ENCODE results near the gene C19orf12.

The C19orf12 gene

DNA sequence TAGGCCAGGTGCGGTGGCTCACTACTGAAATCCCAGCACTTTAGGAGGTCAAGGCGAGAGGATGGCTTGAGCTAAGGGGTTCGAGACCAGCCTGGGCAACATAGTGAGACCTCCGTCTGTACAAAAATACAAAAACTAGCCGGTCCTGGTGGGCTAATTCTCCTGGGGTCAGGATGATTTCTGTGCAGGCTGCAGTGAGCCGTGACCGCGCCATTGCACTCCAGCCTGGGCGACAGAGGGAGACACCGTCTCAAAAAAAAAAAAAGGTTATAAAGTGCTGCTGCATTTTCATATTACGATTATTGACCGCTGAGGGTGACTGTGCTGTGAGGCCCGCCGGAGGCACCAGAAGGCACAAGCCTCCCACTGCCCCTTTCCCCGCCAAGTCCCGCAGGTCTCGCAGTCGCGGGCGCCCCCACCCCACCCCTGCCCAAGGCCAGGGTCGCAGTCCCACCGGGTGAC, 50.3 kb downstream of the C19orf12 start:
- TF ChIP-seq ELF4 (IDR thresholded peaks at IDR 0.05) (no peak), FOXA1 (IDR thresholded peaks at IDR 0.05) (no peak), LEF1 (IDR thresholded peaks at IDR 0.05; ENCODE audit: borderline replicate concordance) (no peak), HDGF (IDR thresholded peaks at IDR 0.05; ENCODE audit: borderline replicate concordance) (no peak), L3MBTL2 (conservative IDR thresholded peaks at IDR 0.05) (no peak), BHLHE40 (IDR thresholded peaks at IDR 0.05; ENCODE audit: borderline replicate concordance) (no peak), SP1 (IDR thresholded peaks at IDR 0.05) (no peak), CTBP1 (IDR thresholded peaks at IDR 0.05; ENCODE audit: borderline replicate concordance) (no peak), NFRKB (IDR thresholded peaks at IDR 0.05) (no peak), SUZ12 (IDR thresholded peaks at IDR 0.05) (no peak), ZNF384 (IDR thresholded peaks at IDR 0.05) (no peak), TARDBP (IDR thresholded peaks at IDR 0.05) (no peak), ARNT (IDR thresholded peaks at IDR 0.05) (no peak)
- ChIA-PET CTCF (no interaction called here), POLR2A (interaction anchor here (0.9 to 2.5 kb wide), 4 partner anchors 12 to 59 kb away, joined by 4 to 17 read pairs (median 5); partner anchors contain the start of genes C19orf12 and POP4)
- no peak for DNase-seq (ENCODE audit: extremely low spot score)

DNA sequence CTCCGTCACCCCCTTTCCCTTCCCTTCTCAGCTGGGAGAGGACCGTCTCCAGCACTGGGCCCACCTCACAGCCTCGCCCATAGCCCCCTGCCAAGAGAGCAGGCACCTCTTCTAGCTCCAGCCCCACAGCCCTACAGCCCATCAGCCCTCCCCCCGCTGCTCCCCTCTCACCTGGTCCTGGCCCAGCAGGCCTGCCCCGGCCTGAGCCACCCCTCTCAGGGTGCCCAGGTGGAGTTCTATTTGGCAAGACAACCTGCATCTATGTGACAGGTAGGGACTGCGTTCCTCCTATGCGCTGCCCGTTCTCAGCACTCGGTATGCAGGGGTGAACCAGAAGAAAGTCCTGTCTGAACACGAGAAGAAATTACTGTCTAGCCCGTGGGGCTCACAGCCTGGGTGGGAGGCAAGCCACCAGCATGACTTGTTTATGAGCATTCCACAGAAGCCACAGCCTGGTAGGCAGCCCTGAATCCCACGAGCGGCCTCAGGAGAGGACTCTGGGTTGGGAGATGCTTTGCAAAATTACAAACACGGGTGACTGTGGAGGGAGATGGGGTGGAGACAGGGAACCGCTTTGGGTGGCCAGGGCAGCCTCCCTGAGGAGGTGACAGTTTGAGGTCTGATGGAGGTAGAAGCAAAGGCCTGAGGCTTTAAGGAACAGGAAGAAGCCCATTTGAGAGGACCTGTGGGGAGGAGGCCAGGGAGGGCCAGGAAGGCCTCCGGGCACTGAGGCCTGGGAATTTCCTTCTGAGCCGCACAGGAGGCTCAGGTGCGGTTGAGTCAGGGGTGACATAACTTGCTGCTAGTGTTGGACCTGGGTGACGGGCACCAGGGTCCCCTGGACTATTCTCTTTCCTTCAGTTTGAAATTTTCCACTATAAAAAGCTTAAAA, 51.0 kb downstream of the C19orf12 start:
- POLR2A ChIA-PET: interaction anchor here (2.2 kb wide), 1 partner anchor 58 kb away, joined by 11 read pairs; the partner anchor contains the start of gene POP4
- no peak for DNase-seq (ENCODE audit: extremely low spot score)
- CTCF ChIA-PET: no interaction called here
- TF ChIP-seq FOXK2 (IDR thresholded peaks at IDR 0.05) (no peak), LEF1 (IDR thresholded peaks at IDR 0.05; ENCODE audit: borderline replicate concordance) (no peak), NFRKB (IDR thresholded peaks at IDR 0.05) (no peak), SUZ12 (IDR thresholded peaks at IDR 0.05) (no peak), L3MBTL2 (conservative IDR thresholded peaks at IDR 0.05) (no peak), ARNT (IDR thresholded peaks at IDR 0.05) (no peak), ZNF384 (IDR thresholded peaks at IDR 0.05) (no peak), SP1 (IDR thresholded peaks at IDR 0.05) (no peak), FOXA1 (IDR thresholded peaks at IDR 0.05) (no peak), CTBP1 (IDR thresholded peaks at IDR 0.05; ENCODE audit: borderline replicate concordance) (no peak), BHLHE40 (IDR thresholded peaks at IDR 0.05; ENCODE audit: borderline replicate concordance) (no peak), ELF4 (IDR thresholded peaks at IDR 0.05) (no peak), TARDBP (IDR thresholded peaks at IDR 0.05) (no peak), HDGF (IDR thresholded peaks at IDR 0.05; ENCODE audit: borderline replicate concordance) (no peak), FOXM1 (IDR thresholded peaks at IDR 0.05; ENCODE audit: borderline replicate concordance) (no peak)
- TF ChIP-seq, protein P1, sequence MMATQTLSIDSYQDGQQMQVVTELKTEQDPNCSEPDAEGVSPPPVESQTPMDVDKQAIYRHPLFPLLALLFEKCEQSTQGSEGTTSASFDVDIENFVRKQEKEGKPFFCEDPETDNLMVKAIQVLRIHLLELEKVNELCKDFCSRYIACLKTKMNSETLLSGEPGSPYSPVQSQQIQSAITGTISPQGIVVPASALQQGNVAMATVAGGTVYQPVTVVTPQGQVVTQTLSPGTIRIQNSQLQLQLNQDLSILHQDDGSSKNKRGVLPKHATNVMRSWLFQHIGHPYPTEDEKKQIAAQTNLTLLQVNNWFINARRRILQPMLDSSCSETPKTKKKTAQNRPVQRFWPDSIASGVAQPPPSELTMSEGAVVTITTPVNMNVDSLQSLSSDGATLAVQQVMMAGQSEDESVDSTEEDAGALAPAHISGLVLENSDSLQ (IDR thresholded peaks at IDR 0.05): no peak

DNA sequence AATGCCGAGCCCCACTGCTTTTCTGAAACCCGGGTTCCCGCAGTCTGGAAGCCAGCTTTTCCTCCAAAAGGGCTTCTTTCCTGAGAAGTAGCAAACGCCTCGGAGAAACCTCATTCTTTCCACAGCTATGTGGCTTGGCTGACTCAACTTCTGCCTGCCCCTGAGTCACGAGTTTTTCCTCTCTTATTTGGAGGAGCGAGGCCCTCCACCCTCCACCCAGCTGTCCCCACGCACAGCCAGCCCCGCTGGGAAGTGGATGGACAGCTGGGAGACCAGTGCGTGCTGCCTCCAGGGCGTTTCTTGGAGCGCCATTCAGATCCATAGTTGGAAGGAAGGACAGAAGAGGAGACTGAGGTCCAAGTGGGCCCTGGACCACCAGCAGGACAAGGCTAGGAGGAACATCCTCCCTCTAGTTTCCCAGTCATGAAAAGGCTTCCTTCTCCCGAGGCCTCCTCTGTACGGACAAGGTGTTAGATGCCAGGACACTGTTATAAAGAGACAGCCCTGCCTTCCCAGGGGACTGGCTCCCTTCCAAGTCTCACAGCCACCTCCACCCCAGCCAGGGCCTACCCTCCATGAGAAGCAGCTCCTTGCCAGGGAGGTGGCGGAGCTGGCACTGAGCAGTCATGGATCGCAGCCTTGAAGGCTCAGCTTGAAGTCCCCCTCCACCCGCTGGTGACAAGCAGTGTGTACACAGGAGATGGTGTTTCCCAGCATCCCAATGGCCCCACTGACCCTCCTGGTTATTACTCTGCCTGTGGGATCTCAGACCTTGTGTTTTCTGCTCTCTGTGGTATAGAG, 52.3 kb downstream of the C19orf12 start:
- CTCF ChIA-PET: interaction anchor here (0.8 kb wide), 1 partner anchor 54 kb away, joined by 3 read pairs; no protein-coding TSS in a partner anchor
- no peak for DNase-seq (ENCODE audit: extremely low spot score)

DNA sequence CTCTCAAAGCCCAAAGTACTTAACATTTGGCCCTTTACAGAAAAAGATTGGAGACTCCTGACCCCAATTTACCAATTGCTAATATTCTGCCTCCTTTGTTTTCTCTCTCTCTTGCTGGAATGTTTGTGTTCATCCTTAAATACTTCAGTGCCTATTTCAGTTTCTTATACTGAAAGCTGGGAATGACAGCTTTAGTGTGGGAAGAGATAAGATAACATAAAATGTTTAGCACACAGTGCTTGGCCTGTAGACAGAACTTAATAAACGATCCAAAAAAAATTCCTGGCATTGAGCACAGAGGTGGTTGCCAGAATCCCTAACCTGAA, 52.8 kb downstream of the C19orf12 start:
- TF ChIP-seq FOXK2 (IDR thresholded peaks at IDR 0.05): no peak
- TF ChIP-seq CTBP1 (IDR thresholded peaks at IDR 0.05; ENCODE audit: borderline replicate concordance): no peak
- TF ChIP-seq SP1 (IDR thresholded peaks at IDR 0.05): no peak
- TF ChIP-seq HDGF (IDR thresholded peaks at IDR 0.05; ENCODE audit: borderline replicate concordance): no peak
- TF ChIP-seq ELF4 (IDR thresholded peaks at IDR 0.05): no peak
- no peak for TF ChIP-seq NFRKB (IDR thresholded peaks at IDR 0.05)
- no peak for TF ChIP-seq TARDBP (IDR thresholded peaks at IDR 0.05)
- no peak for TF ChIP-seq FOXA1 (IDR thresholded peaks at IDR 0.05)
- no peak for TF ChIP-seq ARNT (IDR thresholded peaks at IDR 0.05)
- no peak for TF ChIP-seq L3MBTL2 (conservative IDR thresholded peaks at IDR 0.05)
- TF ChIP-seq SUZ12 (IDR thresholded peaks at IDR 0.05): no peak
- TF ChIP-seq FOXM1 (IDR thresholded peaks at IDR 0.05; ENCODE audit: borderline replicate concordance): no peak
- no peak for TF ChIP-seq LEF1 (IDR thresholded peaks at IDR 0.05; ENCODE audit: borderline replicate concordance)
- ChIA-PET CTCF (interaction anchor here (0.8 to 1.1 kb wide), 2 partner anchors 54 to 98 kb away, joined by 3 to 4 read pairs; no protein-coding TSS in a partner anchor), POLR2A (interaction anchor here (1.7 to 2.2 kb wide), 2 partner anchors 53 to 56 kb away, joined by 5 to 11 read pairs; partner anchors contain the start of genes C19orf12 and POP4)
- no peak for DNase-seq (ENCODE audit: extremely low spot score)

More for the DNA sequence above, 52.3 kb downstream of the C19orf12 start:
- TF ChIP-seq LEF1 (IDR thresholded peaks at IDR 0.05; ENCODE audit: borderline replicate concordance) (no peak), ARNT (IDR thresholded peaks at IDR 0.05) (no peak), SP1 (IDR thresholded peaks at IDR 0.05) (no peak)
- POLR2A ChIA-PET: interaction anchor here (1.7 to 2.2 kb wide), 2 partner anchors 52 to 57 kb away, joined by 5 to 11 read pairs; partner anchors contain the start of genes C19orf12 and POP4

DNA sequence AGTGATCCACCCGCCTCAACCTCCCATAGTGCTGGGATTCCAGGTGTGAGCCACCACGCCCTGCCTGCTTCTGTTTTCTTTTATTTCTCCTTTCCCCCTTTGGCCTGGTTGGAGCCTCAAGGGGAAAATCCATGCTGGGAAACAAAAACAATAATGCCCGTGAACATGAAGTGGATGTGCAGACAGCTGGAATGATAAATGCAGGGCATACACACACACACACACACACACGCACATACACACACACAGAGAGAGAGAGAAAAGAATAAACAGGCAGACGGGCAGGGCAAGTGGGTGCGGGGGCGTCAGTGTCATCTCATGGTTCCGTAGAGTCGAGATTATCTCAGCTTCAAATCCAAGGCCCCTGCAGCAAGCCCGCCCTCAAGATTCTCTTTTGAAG, 54.2 kb downstream of the C19orf12 start:
- POLR2A ChIA-PET: interaction anchor here (0.8 kb wide), 1 partner anchor 54 kb away, joined by 3 read pairs; the partner anchor contains the start of gene POP4
- DNase-seq (ENCODE audit: extremely low spot score): no peak
- TF ChIP-seq HDGF (IDR thresholded peaks at IDR 0.05; ENCODE audit: borderline replicate concordance): no peak
- TF ChIP-seq L3MBTL2 (conservative IDR thresholded peaks at IDR 0.05): no peak
- no peak for TF ChIP-seq LEF1 (IDR thresholded peaks at IDR 0.05; ENCODE audit: borderline replicate concordance)
- no peak for TF ChIP-seq ZNF384 (IDR thresholded peaks at IDR 0.05)
- no peak for TF ChIP-seq BHLHE40 (IDR thresholded peaks at IDR 0.05; ENCODE audit: borderline replicate concordance)
- TF ChIP-seq SP1 (IDR thresholded peaks at IDR 0.05): no peak
- no peak for TF ChIP-seq ARNT (IDR thresholded peaks at IDR 0.05)
- TF ChIP-seq, protein P1 (IDR thresholded peaks at IDR 0.05): no peak
- TF ChIP-seq FOXM1 (IDR thresholded peaks at IDR 0.05; ENCODE audit: borderline replicate concordance): no peak
- no peak for TF ChIP-seq FOXA1 (IDR thresholded peaks at IDR 0.05)
- no peak for TF ChIP-seq FOXK2 (IDR thresholded peaks at IDR 0.05)
- no peak for TF ChIP-seq SUZ12 (IDR thresholded peaks at IDR 0.05)
- no peak for TF ChIP-seq NFRKB (IDR thresholded peaks at IDR 0.05)
- TF ChIP-seq ELF4 (IDR thresholded peaks at IDR 0.05): no peak
- no peak for TF ChIP-seq TARDBP (IDR thresholded peaks at IDR 0.05)
- CTCF ChIA-PET: no interaction called here
